NOMO-1 treated with dmso at 0.1 percent for 144 hours (cell line): ENCODE measurements around the gene EIF5B.
"Not testable (repeated sequence)": the region's sequence is repeated elsewhere in the genome, so short reads cannot be mapped to it uniquely, and the experiment has no call there.

Experiments used
- DNase-seq: peaks from one replicate; lab custom pipeline; 2025; ENCODE audit not compliant: unreplicated experiment; lab: John Stamatoyannopoulos, UW

The EIF5B gene

DNA sequence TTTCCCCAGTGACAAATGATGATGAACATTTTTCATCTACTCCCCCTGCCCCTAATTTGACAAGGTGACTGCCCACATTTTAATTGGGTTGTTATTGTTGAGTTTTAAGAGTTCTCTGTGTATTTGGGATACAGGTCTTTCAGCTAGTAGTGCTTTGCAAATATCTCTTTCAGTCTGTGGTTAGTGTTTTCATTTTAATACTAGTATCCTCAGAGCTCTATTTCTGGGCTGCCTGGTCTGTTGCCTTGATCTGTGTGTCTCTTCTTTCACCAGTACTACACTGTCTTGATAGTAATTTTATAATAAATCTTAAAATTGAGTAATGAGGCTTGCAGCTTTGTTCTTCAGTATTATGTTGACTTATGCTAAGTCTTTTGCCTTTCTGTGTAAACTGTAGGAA, 19.7 kb downstream of the EIF5B start:
- DNase-seq = no peak

GRCh38 chr2:99365661-99366060, 28.5 kb downstream of the EIF5B start:
- no peak for DNase-seq

- DNase-seq = not testable (repeated sequence)
Observed at GRCh38 chr2:99368854-99369253, 31.7 kb downstream of the EIF5B start.

DNA sequence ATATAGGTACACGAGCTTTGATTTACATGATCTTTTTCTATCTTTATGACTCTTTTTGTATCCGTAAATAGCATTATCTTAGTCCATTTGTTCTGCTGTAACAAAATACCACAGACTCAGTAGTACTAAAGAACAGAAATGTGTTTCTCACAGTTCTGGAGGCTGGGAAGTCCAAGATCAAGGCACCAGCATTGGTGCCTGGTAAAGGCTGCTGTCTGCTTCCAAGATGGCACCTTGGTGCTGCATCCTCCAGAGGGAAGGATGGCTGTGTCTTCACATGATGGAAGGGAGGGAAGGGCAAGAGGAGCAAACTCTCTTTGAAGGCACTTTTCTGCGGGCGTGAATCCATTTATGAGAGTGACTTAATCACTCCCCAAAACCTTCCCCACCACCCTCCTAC, 36.0 kb downstream of the EIF5B start:
- DNase-seq = no peak

- DNase-seq = no peak
Observed at GRCh38 chr2:99374747-99375146, 37.6 kb downstream of the EIF5B start.

- no peak for DNase-seq
Observed at GRCh38 chr2:99376254-99376864, 39.2 kb downstream of the EIF5B start.

DNA sequence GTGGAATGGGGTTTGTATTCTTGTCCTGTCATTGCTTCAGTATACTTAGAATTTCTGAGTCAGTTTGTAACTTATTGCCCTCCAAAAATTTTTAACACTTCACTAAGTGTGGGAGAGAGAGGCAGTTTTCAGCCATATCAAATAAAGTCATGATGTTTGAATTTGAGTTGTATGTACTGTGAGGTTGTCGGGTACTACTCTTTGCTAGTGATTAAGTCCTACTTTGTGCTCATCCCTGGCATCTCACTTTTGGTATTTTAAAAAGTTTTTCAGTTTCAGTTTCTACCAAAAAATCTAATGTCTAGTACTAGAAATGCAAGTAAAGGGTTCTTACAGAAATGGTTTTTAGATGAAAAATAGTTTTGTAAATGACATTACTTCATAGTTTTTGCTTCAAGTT, 40.7 kb downstream of the EIF5B start:
- no peak for DNase-seq

DNA sequence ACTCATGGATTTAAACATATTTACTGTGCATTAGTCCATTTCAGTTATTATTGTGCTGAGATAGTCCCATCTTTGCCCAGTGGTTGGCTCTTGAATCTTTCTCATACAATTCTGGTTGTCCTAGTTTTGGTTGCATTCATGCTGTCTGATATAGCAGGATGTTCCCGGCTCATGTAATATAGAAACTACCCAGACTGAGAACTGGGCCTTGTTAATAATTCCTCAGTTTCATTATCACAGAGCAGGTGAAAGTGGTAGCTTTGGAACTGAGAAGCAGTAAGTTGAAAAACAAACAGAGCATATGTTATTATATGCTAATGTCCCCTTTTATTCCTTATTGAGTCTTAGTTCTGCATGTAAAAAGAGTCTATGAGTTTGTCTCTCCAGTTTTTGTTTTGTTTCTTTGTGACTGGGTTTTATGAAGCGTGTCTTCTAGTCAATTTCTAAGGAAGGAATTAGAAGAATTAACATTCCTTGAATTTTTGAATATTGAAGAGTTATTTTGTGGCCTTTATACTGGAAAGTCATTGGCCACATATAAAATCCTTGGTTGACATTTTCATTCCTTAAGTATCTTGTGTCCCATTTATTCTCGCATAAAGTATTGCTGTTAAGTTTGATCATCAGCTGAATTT, 43.3 kb downstream of the EIF5B start:
- no peak for DNase-seq

GRCh38 chr2:99382143-99382542, 45.0 kb downstream of the EIF5B start:
- no peak for DNase-seq

DNA sequence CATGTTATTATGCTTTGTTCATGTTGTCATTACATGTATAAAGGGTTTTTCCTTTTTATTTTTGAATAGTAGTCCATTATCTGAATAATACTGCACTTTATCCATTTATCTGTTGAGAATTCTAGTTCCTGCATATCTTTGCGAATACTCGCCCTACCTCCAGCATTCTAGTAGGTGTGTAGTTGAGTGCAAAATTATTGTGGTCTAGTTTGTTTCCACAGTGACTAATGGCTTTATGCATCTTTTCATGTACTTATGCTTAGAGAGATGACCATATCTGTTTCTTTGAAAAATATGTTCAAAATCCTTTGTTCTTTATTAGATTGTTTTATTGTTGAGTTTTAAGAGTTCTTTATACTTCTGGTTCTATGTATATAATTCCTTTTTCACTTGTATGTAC, 48.8 kb downstream of the EIF5B start:
- no peak for DNase-seq

GRCh38 chr2:99388892-99389291, 51.7 kb downstream of the EIF5B start:
- no peak for DNase-seq

- DNase-seq = no peak
Observed at GRCh38 chr2:99389371-99389770, 52.2 kb downstream of the EIF5B start.

DNA sequence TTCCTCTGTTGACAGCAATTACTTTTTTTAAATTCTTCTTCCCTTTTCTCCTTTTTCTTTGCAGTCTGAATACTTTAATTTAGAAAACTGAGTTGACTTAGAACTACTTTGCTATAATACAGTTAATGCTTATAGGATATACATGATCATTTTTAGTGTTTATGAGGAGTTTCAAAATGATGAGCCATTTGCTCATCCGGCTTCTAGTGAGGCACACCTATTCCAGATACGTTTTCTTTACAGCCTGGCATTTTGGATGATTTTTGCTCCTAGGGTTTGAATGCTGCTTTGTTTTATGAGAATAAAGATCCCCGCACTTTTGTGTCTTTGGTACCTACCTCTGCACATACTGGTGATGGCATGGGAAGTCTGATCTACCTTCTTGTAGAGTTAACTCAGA, 52.8 kb downstream of the EIF5B start:
- DNase-seq = no peak

- DNase-seq = no peak
Observed at GRCh38 chr2:99395589-99396130, 58.5 kb downstream of the EIF5B start.

- DNase-seq = no peak
Observed at GRCh38 chr2:99397266-99397920, 60.2 kb downstream of the EIF5B start.

DNA sequence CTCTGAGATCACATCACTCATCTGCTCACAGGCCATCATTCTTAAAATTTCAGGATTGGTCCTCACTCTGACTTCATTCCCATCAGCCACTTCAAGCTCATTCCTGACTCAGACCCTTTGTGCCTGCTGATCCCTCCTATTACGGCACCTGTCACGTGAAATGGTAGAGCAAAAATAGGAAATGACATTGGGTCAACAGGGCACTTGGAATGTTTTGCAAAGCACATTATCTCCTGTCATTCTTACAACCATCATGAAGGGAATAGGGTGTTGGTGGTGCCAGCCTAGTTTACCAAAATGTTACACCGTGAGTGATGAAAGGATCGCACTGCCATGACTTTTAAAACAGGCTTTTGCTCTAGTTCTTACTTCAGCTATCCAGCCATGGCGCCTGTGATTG, 61.1 kb downstream of the EIF5B start:
- DNase-seq = no peak

GRCh38 chr2:99399063-99399462, 61.9 kb downstream of the EIF5B start:
- DNase-seq = no peak

GRCh38 chr2:99399795-99400194, 62.6 kb downstream of the EIF5B start:
- DNase-seq = no peak

GRCh38 chr2:99401841-99402240, 64.7 kb downstream of the EIF5B start:
- DNase-seq = no peak

- DNase-seq = no peak
Observed at GRCh38 chr2:99403084-99403483, 65.9 kb downstream of the EIF5B start.

GRCh38 chr2:99403524-99403923, 66.3 kb downstream of the EIF5B start:
- no peak for DNase-seq

- DNase-seq = no peak
Observed at GRCh38 chr2:99404039-99404796, 67.0 kb downstream of the EIF5B start.
